ENCODE results near the gene TMEM260.
"Not testable (repeated sequence)": the region's sequence is repeated elsewhere in the genome, so short reads cannot be mapped to it uniquely, and the experiment has no call there.

Gene TMEM260

DNA sequence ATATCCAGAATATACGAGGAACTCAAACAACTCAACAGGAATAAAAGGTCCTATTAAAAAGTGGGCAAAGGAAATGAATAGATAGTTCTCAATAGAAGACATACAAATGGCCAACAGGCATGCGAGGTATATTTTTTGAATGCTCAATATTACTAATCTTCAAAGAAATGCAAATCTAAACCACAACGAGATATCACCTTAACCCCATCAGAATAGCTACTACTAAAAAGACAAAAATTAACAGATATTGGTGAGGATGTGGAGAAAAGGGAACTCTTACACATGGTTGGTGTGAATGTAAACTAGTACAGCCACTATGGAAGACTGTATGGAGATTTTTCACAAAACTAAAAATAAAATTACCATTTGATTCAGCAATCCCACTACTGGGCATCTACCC lies 99.2 kb downstream of the TMEM260 start:
- DNase-seq, result no peak

DNA sequence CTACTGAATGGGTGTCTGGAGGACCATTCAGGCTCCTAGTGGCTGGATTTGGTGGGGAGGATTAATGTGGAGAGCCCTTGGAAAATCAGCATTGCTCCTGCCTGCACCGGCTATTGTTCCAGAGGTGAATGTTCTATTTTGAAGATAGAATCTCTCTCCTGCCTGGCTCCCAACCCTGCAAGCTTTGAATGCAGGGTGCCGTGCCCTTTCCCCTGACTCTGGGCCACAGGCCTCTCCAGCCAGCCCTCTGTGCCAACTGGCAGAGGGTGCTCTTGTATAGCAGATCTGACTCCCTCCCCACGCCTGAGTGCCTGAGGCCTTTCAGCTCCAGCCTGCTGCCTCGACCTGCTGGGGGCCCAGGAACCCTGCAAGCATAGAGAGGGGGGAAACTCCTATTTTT lies 106.8 kb downstream of the TMEM260 start:
- DNase-seq, result peak; percentile 11

DNA sequence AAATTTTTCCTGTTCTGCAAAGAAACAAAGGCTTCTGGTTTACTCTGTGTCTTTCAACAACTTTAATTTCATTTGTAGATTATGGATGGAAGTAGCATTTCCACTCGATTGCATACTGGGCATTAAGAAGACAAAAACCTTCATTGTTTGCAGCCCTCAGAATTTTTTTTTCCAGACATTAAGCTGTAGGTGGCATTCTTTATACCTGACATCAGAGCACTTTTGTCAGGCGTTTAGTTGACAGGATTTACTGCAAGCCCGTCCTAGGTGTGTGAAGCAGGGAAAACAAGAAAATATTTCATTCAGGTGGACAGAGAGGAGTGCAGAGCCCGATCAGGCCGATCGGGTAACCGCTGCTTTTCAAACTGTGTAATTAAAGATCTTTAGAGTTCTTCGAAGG lies 107.5 kb downstream of the TMEM260 start:
- DNase-seq, result no peak

- DNase-seq, result no peak
Observed at GRCh38 chr14:56694609-56695008, 115.0 kb downstream of the TMEM260 start.

- not testable (repeated sequence) for DNase-seq
Observed at GRCh38 chr14:56695216-56695615, 115.6 kb downstream of the TMEM260 start.

Measured in midbrain (tissue), 1 donor.